WERI-Rb-1 (cell line): ENCODE measurements around the gene PKIB.

Experiments
- DNase-seq: peaks from one replicate; pipeline ENCODE4 v3.0.0-alpha.2; 2020
- H3K27ac ChIP-seq: fragments of 250-450 bp; sonication (Bioruptor Pico); 2 replicates; pipeline ENCODE4 v1.5.1; 2020; ENCODE audit warnings: mild to moderate bottlenecking, moderate library complexity
- H3K27me3 ChIP-seq: fragments of 250-450 bp; sonication (Bioruptor Pico); 2 replicates; pipeline ENCODE4 v1.5.1; 2021; ENCODE audit warnings: mild to moderate bottlenecking, low read depth, moderate library complexity; ENCODE audit not compliant: insufficient read depth, severe bottlenecking
- H3K36me3 ChIP-seq: fragments of 250-450 bp; sonication (Bioruptor Pico); 2 replicates; pipeline ENCODE4 v1.5.1; 2020; ENCODE audit warnings: mild to moderate bottlenecking, moderate library complexity
- H3K4me3 ChIP-seq: 2 replicates; pipeline ENCODE4 v1.5.1; 2011; ENCODE audit warnings: low read depth, mild to moderate bottlenecking, control low read depth, low read length
- H3K9me3 ChIP-seq: fragments of 250-450 bp; sonication (Bioruptor Pico); 2 replicates; pipeline ENCODE4 v1.5.1; 2021; ENCODE audit warnings: mild to moderate bottlenecking, moderate library complexity; ENCODE audit not compliant: severe bottlenecking
- TF ChIP-seq, protein P1 (sequence below): IDR thresholded peaks from 2 replicates; pipeline ENCODE4 v1.5.1; 2011; ENCODE audit warnings: low read depth, mild to moderate bottlenecking, control low read depth, inconsistent platforms, low read length

PKIB gene

DNA sequence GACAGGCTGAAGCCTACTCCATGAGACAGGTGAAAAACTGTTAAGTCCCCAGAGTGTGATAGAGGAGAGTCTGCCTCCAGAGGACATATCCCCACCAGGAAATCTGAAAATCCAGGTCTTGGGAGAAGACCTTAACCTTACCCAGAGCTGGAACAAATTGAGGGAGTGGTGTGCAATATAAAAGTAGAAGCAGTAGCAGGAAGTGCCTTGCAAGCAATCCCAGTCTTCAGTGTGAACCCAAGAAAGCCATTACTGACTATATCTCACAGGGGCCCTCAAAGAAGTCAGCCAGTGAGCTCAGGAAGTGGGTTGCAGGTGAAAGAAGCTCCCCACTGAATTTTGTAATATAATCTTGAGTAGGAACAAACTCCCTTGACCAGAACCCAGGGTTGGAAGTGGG, 41.9 kb upstream of the PKIB start:
- no peak for DNase-seq
- H3K27ac ChIP-seq, result no peak overlapping the region
- H3K36me3 ChIP-seq, result no peaks in the 10 kb centered on the region
- H3K4me3 ChIP-seq, result no peak overlapping the region
- no peaks in the 10 kb centered on the region for H3K9me3 ChIP-seq
- H3K27me3 ChIP-seq, result no peaks in the 10 kb centered on the region
- TF ChIP-seq, protein P1, sequence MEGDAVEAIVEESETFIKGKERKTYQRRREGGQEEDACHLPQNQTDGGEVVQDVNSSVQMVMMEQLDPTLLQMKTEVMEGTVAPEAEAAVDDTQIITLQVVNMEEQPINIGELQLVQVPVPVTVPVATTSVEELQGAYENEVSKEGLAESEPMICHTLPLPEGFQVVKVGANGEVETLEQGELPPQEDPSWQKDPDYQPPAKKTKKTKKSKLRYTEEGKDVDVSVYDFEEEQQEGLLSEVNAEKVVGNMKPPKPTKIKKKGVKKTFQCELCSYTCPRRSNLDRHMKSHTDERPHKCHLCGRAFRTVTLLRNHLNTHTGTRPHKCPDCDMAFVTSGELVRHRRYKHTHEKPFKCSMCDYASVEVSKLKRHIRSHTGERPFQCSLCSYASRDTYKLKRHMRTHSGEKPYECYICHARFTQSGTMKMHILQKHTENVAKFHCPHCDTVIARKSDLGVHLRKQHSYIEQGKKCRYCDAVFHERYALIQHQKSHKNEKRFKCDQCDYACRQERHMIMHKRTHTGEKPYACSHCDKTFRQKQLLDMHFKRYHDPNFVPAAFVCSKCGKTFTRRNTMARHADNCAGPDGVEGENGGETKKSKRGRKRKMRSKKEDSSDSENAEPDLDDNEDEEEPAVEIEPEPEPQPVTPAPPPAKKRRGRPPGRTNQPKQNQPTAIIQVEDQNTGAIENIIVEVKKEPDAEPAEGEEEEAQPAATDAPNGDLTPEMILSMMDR, result no peak

DNA sequence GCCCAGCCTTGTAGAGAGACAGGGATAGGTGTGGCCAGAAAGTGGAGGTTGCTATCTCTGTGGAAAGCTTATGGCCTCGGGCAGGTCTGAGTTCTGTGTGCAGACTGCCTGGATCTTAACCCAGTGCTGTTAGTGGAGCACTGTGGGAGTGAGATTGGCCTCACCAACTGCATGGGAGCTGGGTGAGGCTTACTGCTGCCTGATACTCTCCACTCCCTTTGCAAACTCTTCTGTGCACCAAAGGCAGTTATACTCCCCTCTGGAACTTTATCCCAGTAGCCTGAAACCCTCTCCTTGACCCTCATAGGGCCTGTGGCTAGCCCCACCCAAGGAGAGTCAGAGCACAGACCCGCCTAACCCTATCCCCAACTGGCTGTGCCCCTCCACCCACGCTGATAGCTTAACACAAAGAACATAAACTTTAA, 41.4 kb upstream of the PKIB start:
- Histone ChIP-seq H3K9me3 (no peaks in the 10 kb centered on the region), H3K4me3 (no peak overlapping the region), H3K27me3 (no peaks in the 10 kb centered on the region), H3K36me3 (no peaks in the 10 kb centered on the region), H3K27ac (no peak overlapping the region)
- DNase-seq, result no peak
- TF ChIP-seq, protein P1, result no peak

DNA sequence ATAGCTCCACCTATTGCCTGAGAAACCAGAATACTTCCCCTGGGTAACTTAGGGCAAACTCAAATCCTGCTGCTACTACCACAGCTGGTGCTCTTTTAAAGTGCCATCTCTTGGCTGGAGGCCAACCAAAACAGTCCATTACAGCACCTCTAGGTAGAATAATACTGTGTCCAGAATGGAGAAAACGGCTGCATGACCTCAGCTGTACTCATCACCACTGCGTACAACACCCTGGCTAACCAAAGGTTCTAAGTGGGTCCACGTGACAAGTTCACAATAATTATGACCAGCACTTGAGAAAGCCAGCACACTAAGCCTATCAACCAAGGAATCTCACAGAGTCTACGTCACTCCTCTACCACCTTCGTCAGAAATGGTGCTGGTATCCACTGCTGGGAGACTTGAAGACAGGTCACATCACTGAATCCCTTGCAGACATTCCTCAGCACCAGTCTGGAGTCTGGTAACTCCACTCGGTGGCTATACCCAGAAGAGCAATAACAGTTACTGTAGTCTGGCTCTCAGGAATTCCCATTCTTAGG, 40.9 kb upstream of the PKIB start:
- Histone ChIP-seq H3K36me3 (no peaks in the 10 kb centered on the region), H3K4me3 (no peak overlapping the region), H3K27ac (no peak overlapping the region), H3K9me3 (no peaks in the 10 kb centered on the region), H3K27me3 (no peaks in the 10 kb centered on the region)
- TF ChIP-seq, protein P1, result no peak
- no peak for DNase-seq

DNA sequence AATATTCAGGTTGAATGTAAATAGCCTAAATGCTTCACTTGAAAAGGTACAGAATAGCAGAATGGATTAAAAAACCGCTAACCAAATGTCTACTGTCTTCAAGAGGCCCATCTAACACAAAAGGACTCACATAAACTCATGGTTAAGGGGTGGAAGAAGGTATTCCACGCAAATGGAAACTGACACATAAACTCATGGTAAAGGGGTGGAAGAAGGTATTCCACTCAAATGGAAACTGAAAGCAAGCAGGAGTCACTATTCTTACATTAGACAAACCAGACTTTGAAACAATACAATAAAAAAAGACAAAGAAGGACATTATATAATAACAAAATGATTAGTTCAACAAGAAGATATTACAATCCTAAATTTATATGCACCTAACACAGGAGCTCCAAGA, 38.3 kb upstream of the PKIB start:
- no peak overlapping the region for H3K4me3 ChIP-seq
- H3K27me3 ChIP-seq, result no peaks in the 10 kb centered on the region
- H3K9me3 ChIP-seq, result no peaks in the 10 kb centered on the region
- H3K27ac ChIP-seq, result no peak overlapping the region
- no peaks in the 10 kb centered on the region for H3K36me3 ChIP-seq
- TF ChIP-seq, protein P1, result no peak
- DNase-seq, result no peak

DNA sequence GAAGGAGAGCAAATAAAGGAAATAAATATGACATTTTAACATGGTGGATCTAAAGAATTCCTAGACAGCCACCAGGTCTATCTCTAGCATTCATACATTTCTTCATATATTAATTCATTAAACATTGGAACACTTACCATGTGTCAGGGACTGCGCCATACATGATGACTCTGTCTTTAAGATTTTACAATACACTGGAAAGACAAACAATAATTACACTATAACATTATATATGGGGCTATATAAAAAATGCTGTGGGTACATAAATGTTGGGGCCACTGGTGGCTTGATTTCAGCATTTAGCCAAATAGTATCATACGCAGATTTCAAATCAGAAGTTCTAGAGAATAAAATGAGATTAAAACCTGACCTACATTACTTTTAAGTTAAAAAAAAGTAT, 33.3 kb upstream of the PKIB start:
- no peak overlapping the region for H3K27ac ChIP-seq
- no peaks in the 10 kb centered on the region for H3K27me3 ChIP-seq
- DNase-seq, result no peak
- H3K4me3 ChIP-seq, result no peak overlapping the region
- no peaks in the 10 kb centered on the region for H3K36me3 ChIP-seq
- TF ChIP-seq, protein P1, result no peak
- H3K9me3 ChIP-seq, result no peaks in the 10 kb centered on the region

DNA sequence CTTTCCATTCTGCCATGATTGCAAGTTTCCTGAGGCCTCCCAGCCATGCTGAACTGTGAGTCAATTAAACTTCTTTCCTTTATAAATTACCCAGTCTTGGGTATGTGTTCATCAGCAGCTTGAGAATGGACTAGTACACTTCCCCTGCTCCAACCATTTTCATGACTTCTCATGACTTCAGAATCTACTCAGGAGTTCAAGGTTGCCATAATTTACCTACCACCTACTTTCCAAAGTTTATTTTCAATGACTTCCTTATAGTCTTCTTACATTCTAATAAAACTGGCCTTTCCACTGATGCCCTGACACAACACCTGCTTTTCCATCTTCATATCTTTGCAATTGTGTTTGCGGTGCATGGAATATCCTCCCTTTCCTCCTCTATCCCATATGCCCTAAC, 31.2 kb upstream of the PKIB start:
- no peaks in the 10 kb centered on the region for H3K27me3 ChIP-seq
- H3K4me3 ChIP-seq, result no peak overlapping the region
- no peak overlapping the region for H3K27ac ChIP-seq
- no peaks in the 10 kb centered on the region for H3K9me3 ChIP-seq
- no peaks in the 10 kb centered on the region for H3K36me3 ChIP-seq
- TF ChIP-seq, protein P1, result no peak
- no peak for DNase-seq
